ENCODE data around the gene MEAF6. TPM values are rescaled to one million over a fixed set of nuclear protein-coding genes. Genes with fewer than 3 reads are reported as not detected.
A peak's percentile ranks its signal among the peaks of the same experiment; 100 is the strongest.

Gene MEAF6
- total and polyA plus RNA-seq, 3 experiments from 2014 or later, result 102 to 163 (median 113) TPM

GRCh38 chr1:37478451-37478881 lies 36.1 kb downstream of the MEAF6 start:
- Mint-ChIP-seq H3K27ac (peak overlapping the region; percentile 97 to 100 (median 99)), H3K36me3 (peaks cover 12 to 86% (median 13%) of the 10 kb centered on the region in 3 donors), H3K4me1 (peaks cover 34 to 54% (median 41%) of the 10 kb centered on the region in 3 donors), H3K4me3 (peak overlapping the region; percentile 93 to 98 (median 95)), H3K27me3 (peaks cover 0 to 3% of the 10 kb centered on the region in 2 donors), H3K9me3 (no peaks in the 10 kb centered on the region)
- peak in 3 of 5 donors; percentile 44 to 75 (median 58) for DNase-seq
- H3K27me3 ChIP-seq (ENCODE audit: insufficient read depth, low read length, poor library complexity, severe bottlenecking), result no peaks in the 10 kb centered on the region
- ChIA-PET POLR2A (interaction anchor here (0.6 to 3.8 kb wide), 6 partner anchors 9 to 329 kb away, joined by 3 to 29 read pairs (median 5); partner anchors contain the start of genes C1orf122, MEAF6 and YRDC), CTCF (interaction anchor here (1.2 to 11.1 kb wide), 5 partner anchors 8 to 36 kb away, joined by 5 to 160 read pairs (median 20); partner anchors contain the start of gene MEAF6)
- H3K4me1 ChIP-seq (ENCODE audit: insufficient read depth, low read length), result peaks cover 53% of the 10 kb centered on the region
- H3K9me3 ChIP-seq (ENCODE audit: low read length), result no peaks in the 10 kb centered on the region
- peak overlapping the region; percentile 99 for H3K4me3 ChIP-seq (ENCODE audit: low read length)
- H3K36me3 ChIP-seq (ENCODE audit: insufficient read depth, low read length), result peaks cover 59% of the 10 kb centered on the region
- H3K27ac ChIP-seq (ENCODE audit: low read depth, low read length), result peak overlapping the region; percentile 98

- peaks cover 58% of the 10 kb centered on the region for H3K4me1 ChIP-seq (ENCODE audit: insufficient read depth, low read length)
- peak in 1 of 5 donors; percentile 45 for DNase-seq
- ChIA-PET CTCF (interaction anchor here (1.8 to 11.1 kb wide), 4 partner anchors 8 to 36 kb away, joined by 5 to 160 read pairs (median 62); partner anchors contain the start of gene MEAF6), POLR2A (interaction anchor here (0.8 to 3.8 kb wide), 4 partner anchors 9 to 213 kb away, joined by 3 to 29 read pairs (median 16); partner anchors contain the start of gene MEAF6)
- H3K27me3 ChIP-seq (ENCODE audit: insufficient read depth, low read length, poor library complexity, severe bottlenecking), result no peaks in the 10 kb centered on the region
- Mint-ChIP-seq H3K27ac (peak overlapping the region; percentile 97 to 100 (median 99)), H3K4me1 (peaks cover 39 to 59% (median 47%) of the 10 kb centered on the region in 3 donors), H3K4me3 (peak overlapping the region; percentile 93 to 98 (median 95)), H3K36me3 (peaks cover 12 to 81% (median 13%) of the 10 kb centered on the region in 3 donors), H3K9me3 (no peaks in the 10 kb centered on the region), H3K27me3 (peaks cover 0 to 3% of the 10 kb centered on the region in 2 donors)
- peak overlapping the region; percentile 98 for H3K27ac ChIP-seq (ENCODE audit: low read depth, low read length)
- no peaks in the 10 kb centered on the region for H3K9me3 ChIP-seq (ENCODE audit: low read length)
- peak overlapping the region; percentile 99 for H3K4me3 ChIP-seq (ENCODE audit: low read length)
- peaks cover 58% of the 10 kb centered on the region for H3K36me3 ChIP-seq (ENCODE audit: insufficient read depth, low read length)
Observed at GRCh38 chr1:37477946-37478345, 36.6 kb downstream of the MEAF6 start.

GRCh38 chr1:37477198-37477931 lies 37.2 kb downstream of the MEAF6 start:
- Mint-ChIP-seq H3K9me3 (no peaks in the 10 kb centered on the region), H3K27me3 (peaks cover 0 to 3% of the 10 kb centered on the region in 2 donors), H3K27ac (peak overlapping the region; percentile 97 to 100 (median 99)), H3K4me3 (peak overlapping the region; percentile 93 to 98 (median 95)), H3K4me1 (peaks cover 45 to 62% (median 50%) of the 10 kb centered on the region in 3 donors), H3K36me3 (peaks cover 9 to 76% (median 10%) of the 10 kb centered on the region in 3 donors)
- Histone ChIP-seq H3K27me3 (ENCODE audit: insufficient read depth, low read length, poor library complexity, severe bottlenecking) (no peaks in the 10 kb centered on the region), H3K27ac (ENCODE audit: low read depth, low read length) (peak overlapping the region; percentile 98), H3K36me3 (ENCODE audit: insufficient read depth, low read length) (peaks cover 52% of the 10 kb centered on the region), H3K9me3 (ENCODE audit: low read length) (no peaks in the 10 kb centered on the region), H3K4me3 (ENCODE audit: low read length) (peak overlapping the region; percentile 99), H3K4me1 (ENCODE audit: insufficient read depth, low read length) (peaks cover 64% of the 10 kb centered on the region)
- CTCF ChIA-PET, result interaction anchor here (0.8 to 11.1 kb wide), 5 partner anchors 9 to 37 kb away, joined by 3 to 160 read pairs (median 20); partner anchors contain the start of gene MEAF6
- POLR2A ChIA-PET, result interaction anchor here (0.6 to 3.8 kb wide), 4 partner anchors 10 to 373 kb away, joined by 3 to 29 read pairs (median 16); partner anchors contain the start of gene MEAF6
- DNase-seq, result peak; percentile 82 to 93 (median 87)

GRCh38 chr1:37476460-37477197 lies 37.9 kb downstream of the MEAF6 start:
- H3K4me3 Mint-ChIP-seq, result peak overlapping the region; percentile 93 to 98 (median 95)
- Histone ChIP-seq H3K36me3 (ENCODE audit: insufficient read depth, low read length) (peaks cover 45% of the 10 kb centered on the region), H3K9me3 (ENCODE audit: low read length) (no peaks in the 10 kb centered on the region), H3K27me3 (ENCODE audit: insufficient read depth, low read length, poor library complexity, severe bottlenecking) (no peaks in the 10 kb centered on the region), H3K27ac (ENCODE audit: low read depth, low read length) (peak overlapping the region; percentile 98), H3K4me3 (ENCODE audit: low read length) (peak overlapping the region; percentile 99), H3K4me1 (ENCODE audit: insufficient read depth, low read length) (peaks cover 70% of the 10 kb centered on the region)
- CTCF ChIA-PET, result interaction anchor here (0.8 to 11.1 kb wide), 5 partner anchors 10 to 42 kb away, joined by 3 to 160 read pairs (median 20); partner anchors contain the start of gene MEAF6
- peak overlapping the region; percentile 97 to 100 (median 99) for H3K27ac Mint-ChIP-seq
- H3K9me3 Mint-ChIP-seq, result no peaks in the 10 kb centered on the region
- DNase-seq, result peak in 1 of 5 donors; percentile 47
- peaks cover 7 to 70% (median 8%) of the 10 kb centered on the region in 3 donors for H3K36me3 Mint-ChIP-seq
- H3K27me3 Mint-ChIP-seq, result peaks cover 0 to 3% of the 10 kb centered on the region in 2 donors
- H3K4me1 Mint-ChIP-seq, result peaks cover 52 to 62% (median 57%) of the 10 kb centered on the region in 3 donors
- POLR2A ChIA-PET, result interaction anchor here (1.0 to 4.4 kb wide), 5 partner anchors 9 to 38 kb away, joined by 3 to 45 read pairs (median 26); partner anchors contain the start of gene MEAF6

GRCh38 chr1:37476087-37476452 lies 38.5 kb downstream of the MEAF6 start:
- Mint-ChIP-seq H3K27me3 (peaks cover 0 to 3% of the 10 kb centered on the region in 2 donors), H3K4me3 (peak overlapping the region; percentile 93 to 98 (median 95)), H3K36me3 (peaks cover 7 to 64% (median 8%) of the 10 kb centered on the region in 3 donors), H3K4me1 (peaks cover 56 to 61% (median 58%) of the 10 kb centered on the region in 3 donors), H3K27ac (peak overlapping the region; percentile 97 to 100 (median 99)), H3K9me3 (no peaks in the 10 kb centered on the region)
- H3K36me3 ChIP-seq (ENCODE audit: insufficient read depth, low read length), result peaks cover 39% of the 10 kb centered on the region
- peaks cover 69% of the 10 kb centered on the region for H3K4me1 ChIP-seq (ENCODE audit: insufficient read depth, low read length)
- POLR2A ChIA-PET, result interaction anchor here (1.0 to 4.4 kb wide), 3 partner anchors 10 to 39 kb away, joined by 3 to 45 read pairs (median 8); partner anchors contain the start of gene MEAF6
- peak overlapping the region; percentile 99 for H3K4me3 ChIP-seq (ENCODE audit: low read length)
- CTCF ChIA-PET, result interaction anchor here (0.9 to 11.1 kb wide), 5 partner anchors 10 to 384 kb away, joined by 3 to 160 read pairs (median 20); partner anchors contain the start of genes MEAF6 and MTF1
- no peaks in the 10 kb centered on the region for H3K9me3 ChIP-seq (ENCODE audit: low read length)
- no peaks in the 10 kb centered on the region for H3K27me3 ChIP-seq (ENCODE audit: insufficient read depth, low read length, poor library complexity, severe bottlenecking)
- DNase-seq, result no peak
- H3K27ac ChIP-seq (ENCODE audit: low read depth, low read length), result peak overlapping the region; percentile 98

- peaks cover 7 to 59% (median 8%) of the 10 kb centered on the region in 3 donors for H3K36me3 Mint-ChIP-seq
- peak in 1 of 5 donors; percentile 15 for DNase-seq
- Histone ChIP-seq H3K4me3 (ENCODE audit: low read length) (peak overlapping the region; percentile 99), H3K27me3 (ENCODE audit: insufficient read depth, low read length, poor library complexity, severe bottlenecking) (no peaks in the 10 kb centered on the region), H3K27ac (ENCODE audit: low read depth, low read length) (peak overlapping the region; percentile 98), H3K36me3 (ENCODE audit: insufficient read depth, low read length) (peaks cover 34% of the 10 kb centered on the region), H3K4me1 (ENCODE audit: insufficient read depth, low read length) (peaks cover 64% of the 10 kb centered on the region), H3K9me3 (ENCODE audit: low read length) (no peaks in the 10 kb centered on the region)
- peak overlapping the region; percentile 97 to 100 (median 99) for H3K27ac Mint-ChIP-seq
- ChIA-PET POLR2A (interaction anchor here (0.5 to 4.4 kb wide), 5 partner anchors 10 to 215 kb away, joined by 3 to 45 read pairs (median 4); partner anchors contain the start of gene MEAF6), CTCF (interaction anchor here (1.5 to 11.1 kb wide), 4 partner anchors 10 to 384 kb away, joined by 5 to 160 read pairs (median 56); partner anchors contain the start of gene MTF1)
- no peaks in the 10 kb centered on the region for H3K9me3 Mint-ChIP-seq
- peaks cover 56 to 58% (median 58%) of the 10 kb centered on the region in 3 donors for H3K4me1 Mint-ChIP-seq
- H3K4me3 Mint-ChIP-seq, result peak overlapping the region; percentile 93 to 98 (median 95)
- H3K27me3 Mint-ChIP-seq, result peaks cover 0 to 3% of the 10 kb centered on the region in 2 donors
Observed at GRCh38 chr1:37475380-37476086, 39.0 kb downstream of the MEAF6 start.

All from CD8-positive, alpha-beta memory T cell (primary cell).